HepG2 (cell line): ENCODE results near the gene TBC1D16. TPM values are rescaled to one million over a fixed set of nuclear protein-coding genes. Genes with fewer than 3 reads are reported as not detected.

ENCODE experiments used
- ATF6 ChIP-seq: sonication (generic); formaldehyde crosslinking; conservative IDR thresholded peaks from 2 replicates; pipeline ENCODE4 v1.4.0; 2020; ENCODE audit warnings: missing genetic modification reagents
- BCL3 ChIP-seq: sonication (generic); formaldehyde crosslinking; IDR thresholded peaks from 2 replicates; pipeline ENCODE4 v1.5.1; 2020; ENCODE audit warnings: mild to moderate bottlenecking, missing genetic modification reagents, moderate library complexity
- BORCS8-MEF2B ChIP-seq: sonication (generic); formaldehyde crosslinking; IDR thresholded peaks from 2 replicates; pipeline ENCODE4 v1.8.0; 2022; ENCODE audit warnings: mild to moderate bottlenecking, missing genetic modification reagents
- EZH2 ChIP-seq: conservative IDR thresholded peaks from 2 replicates; pipeline ENCODE4 v1.6.1; 2012; ENCODE audit warnings: mild to moderate bottlenecking, low read depth, low read length, moderate library complexity
- GZF1 ChIP-seq: sonication (generic); formaldehyde crosslinking; IDR thresholded peaks from 2 replicates; pipeline ENCODE4 v1.5.1; 2020; ENCODE audit warnings: mild to moderate bottlenecking, missing genetic modification reagents
- HNRNPK ChIP-seq: fragments of 200-400 bp; formaldehyde crosslinking; IDR thresholded peaks from 2 replicates; pipeline ENCODE4 v1.6.1; 2018; ENCODE audit warnings: low read length, low read depth, moderate library complexity, mild to moderate bottlenecking; ENCODE audit not compliant: poor library complexity, severe bottlenecking
- KLF9 ChIP-seq: IDR thresholded peaks from 2 replicates; pipeline ENCODE4 v1.6.1; 2016; ENCODE audit warnings: low read depth
- POLR2AphosphoS2 ChIP-seq: IDR thresholded peaks from 2 replicates; pipeline ENCODE4 v1.6.1; 2011; ENCODE audit warnings: low read depth, low read length, improper control_type of control experiment
- POLR2G ChIP-seq: fragments of 200-400 bp; formaldehyde crosslinking; IDR thresholded peaks from 2 replicates; pipeline ENCODE4 v1.6.1; 2018; ENCODE audit warnings: mild to moderate bottlenecking, low read depth, low read length, moderate library complexity
- SNAI1 ChIP-seq: sonication (generic); formaldehyde crosslinking; IDR thresholded peaks from 2 replicates; pipeline ENCODE4 v1.5.0; 2020; ENCODE audit warnings: mild to moderate bottlenecking, missing genetic modification reagents, borderline replicate concordance
- SOX13 ChIP-seq, 3 experiments: fragments of 450-650 bp in 1 of 3; sonication (generic) in 1 of 3; formaldehyde crosslinking in 1 of 3; IDR thresholded peaks in 2 of 3; conservative IDR thresholded peaks in 1 of 3; 2 replicates each; pipeline versions ENCODE4 v1.5.0 to v1.6.1; 2016 to 2020; ENCODE audit warnings: antibody characterized with exemption in 1 of 3, mild to moderate bottlenecking in 1 of 3, missing compliant biosample characterization in 1 of 3, missing genetic modification reagents in 1 of 3, moderate library complexity in 1 of 3
- TBL1XR1 ChIP-seq: fragments of 150-350 bp; IDR thresholded peaks from 2 replicates; pipeline ENCODE4 v1.6.1; 2014; ENCODE audit warnings: borderline replicate concordance, low read length; ENCODE audit not compliant: partially characterized antibody
- TP53 ChIP-seq: sonication (generic); formaldehyde crosslinking; conservative IDR thresholded peaks from 2 replicates; pipeline ENCODE4 v1.4.0; 2020; ENCODE audit warnings: missing genetic modification reagents
- ZFP37 ChIP-seq: sonication (generic); formaldehyde crosslinking; IDR thresholded peaks from 2 replicates; pipeline ENCODE4 v1.4.0; 2020; ENCODE audit warnings: missing genetic modification reagents, borderline replicate concordance
- ZNF101 ChIP-seq: sonication (generic); formaldehyde crosslinking; IDR thresholded peaks from 2 replicates; pipeline ENCODE4 v1.4.0; 2020; ENCODE audit warnings: mild to moderate bottlenecking, low read depth, missing genetic modification reagents, borderline replicate concordance
- ZNF207 ChIP-seq: fragments of 450-650 bp; IDR thresholded peaks from 2 replicates; pipeline ENCODE4 v1.6.1; 2016; ENCODE audit warnings: antibody characterized with exemption, borderline replicate concordance
- ZNF431 ChIP-seq: sonication (generic); formaldehyde crosslinking; IDR thresholded peaks from 2 replicates; pipeline ENCODE4 v1.9.0; 2022; ENCODE audit warnings: missing genetic modification reagents, low read depth, mild to moderate bottlenecking, borderline replicate concordance
- ZNF773 ChIP-seq: sonication (generic); formaldehyde crosslinking; IDR thresholded peaks from 2 replicates; pipeline ENCODE4 v1.4.0; 2020; ENCODE audit warnings: missing genetic modification reagents, borderline replicate concordance
- polyA plus RNA-seq, 8 experiments: library from polyadenylated mRNA; depleted of rRNA in 3 of 8; stranded (reverse) in 7 of 8; unstranded in 1 of 8; fragments of >200 nt; fragmentation: Illumina TruSeq in 4 of 8; extraction: Trizol in 4 of 8; gene quantifications; 2 replicates each; pipeline versions ENCODE4 v1.2.1 to v1.2.3, GENCODE V29; 2011 to 2016; ENCODE audit warnings: low read depth in 4 of 8, missing spikeins in 1 of 8, mixed read lengths in 1 of 8; ENCODE audit not compliant: insufficient read depth in 1 of 8
- total RNA-seq, 5 experiments: library from RNA; depleted of rRNA; stranded (reverse); fragments of >200 nt; fragmentation: Illumina TruSeq; extraction: Trizol; gene quantifications; 2 replicates each; pipeline ENCODE4 v1.2.3, GENCODE V29; 2016; ENCODE audit warnings: low read depth in 1 of 5
- TF ChIP-seq, protein P1 (sequence below): fragments of 450-650 bp; IDR thresholded peaks from 2 replicates; pipeline ENCODE4 v1.6.1; 2017
- TF ChIP-seq, protein P2 (sequence below): sonication (generic); formaldehyde crosslinking; IDR thresholded peaks from 2 replicates; pipeline ENCODE4 v1.4.0; 2020; ENCODE audit warnings: missing genetic modification reagents, borderline replicate concordance
- TF ChIP-seq, protein P3 (sequence below): IDR thresholded peaks from 2 replicates; pipeline ENCODE4 v1.6.1; 2012; ENCODE audit warnings: low read depth, low read length, improper control_type of control experiment

The TBC1D16 gene
- total and polyA plus RNA-seq, 2 of the 13 experiments (the other 11 are each of a cell fraction or from before 2014, with no cell fraction given): 14.9 to 24.9 TPM

- no peak for TF ChIP-seq ZNF101 (CRISPR knock-in tag)
- no peak for TF ChIP-seq TBL1XR1
- no peak for TF ChIP-seq ATF6 (CRISPR knock-in tag)
- TF ChIP-seq KLF9 (CRISPR knock-in tag): no peak
- no peak for TF ChIP-seq HNRNPK
- TF ChIP-seq POLR2G: no peak
- no peak for TF ChIP-seq BCL3 (CRISPR knock-in tag)
- no peak for TF ChIP-seq GZF1 (CRISPR knock-in tag)
- TF ChIP-seq ZNF773: no peak
- TF ChIP-seq, protein P1, sequence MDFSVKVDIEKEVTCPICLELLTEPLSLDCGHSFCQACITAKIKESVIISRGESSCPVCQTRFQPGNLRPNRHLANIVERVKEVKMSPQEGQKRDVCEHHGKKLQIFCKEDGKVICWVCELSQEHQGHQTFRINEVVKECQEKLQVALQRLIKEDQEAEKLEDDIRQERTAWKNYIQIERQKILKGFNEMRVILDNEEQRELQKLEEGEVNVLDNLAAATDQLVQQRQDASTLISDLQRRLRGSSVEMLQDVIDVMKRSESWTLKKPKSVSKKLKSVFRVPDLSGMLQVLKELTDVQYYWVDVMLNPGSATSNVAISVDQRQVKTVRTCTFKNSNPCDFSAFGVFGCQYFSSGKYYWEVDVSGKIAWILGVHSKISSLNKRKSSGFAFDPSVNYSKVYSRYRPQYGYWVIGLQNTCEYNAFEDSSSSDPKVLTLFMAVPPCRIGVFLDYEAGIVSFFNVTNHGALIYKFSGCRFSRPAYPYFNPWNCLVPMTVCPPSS: no peak
- no peak for TF ChIP-seq BORCS8-MEF2B (CRISPR knock-in tag)
- TF ChIP-seq EZH2: no peak
- TF ChIP-seq POLR2AphosphoS2: no peak
- no peak for TF ChIP-seq ZNF207
- TF ChIP-seq SOX13 (IDR thresholded peaks at IDR 0.05): no peak
- peak in 1 of 2 experiments; percentile 42; a peak in 1 of 4 replicates for TF ChIP-seq SOX13 (CRISPR knock-in tag; conservative IDR thresholded peaks at IDR 0.05 in 1 of 2, IDR thresholded peaks at IDR 0.05 in 1 of 2)
- TF ChIP-seq, protein P2, sequence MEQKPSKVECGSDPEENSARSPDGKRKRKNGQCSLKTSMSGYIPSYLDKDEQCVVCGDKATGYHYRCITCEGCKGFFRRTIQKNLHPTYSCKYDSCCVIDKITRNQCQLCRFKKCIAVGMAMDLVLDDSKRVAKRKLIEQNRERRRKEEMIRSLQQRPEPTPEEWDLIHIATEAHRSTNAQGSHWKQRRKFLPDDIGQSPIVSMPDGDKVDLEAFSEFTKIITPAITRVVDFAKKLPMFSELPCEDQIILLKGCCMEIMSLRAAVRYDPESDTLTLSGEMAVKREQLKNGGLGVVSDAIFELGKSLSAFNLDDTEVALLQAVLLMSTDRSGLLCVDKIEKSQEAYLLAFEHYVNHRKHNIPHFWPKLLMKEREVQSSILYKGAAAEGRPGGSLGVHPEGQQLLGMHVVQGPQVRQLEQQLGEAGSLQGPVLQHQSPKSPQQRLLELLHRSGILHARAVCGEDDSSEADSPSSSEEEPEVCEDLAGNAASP (CRISPR knock-in tag): no peak
- no peak for TF ChIP-seq ZNF431
- TF ChIP-seq ZFP37 (CRISPR knock-in tag): no peak
- no peak for TF ChIP-seq TP53 (CRISPR knock-in tag)
- TF ChIP-seq SNAI1 (CRISPR knock-in tag): 0 out of 2 replicates have a peak, but pooled peaks have one; percentile 46
- TF ChIP-seq, protein P3, sequence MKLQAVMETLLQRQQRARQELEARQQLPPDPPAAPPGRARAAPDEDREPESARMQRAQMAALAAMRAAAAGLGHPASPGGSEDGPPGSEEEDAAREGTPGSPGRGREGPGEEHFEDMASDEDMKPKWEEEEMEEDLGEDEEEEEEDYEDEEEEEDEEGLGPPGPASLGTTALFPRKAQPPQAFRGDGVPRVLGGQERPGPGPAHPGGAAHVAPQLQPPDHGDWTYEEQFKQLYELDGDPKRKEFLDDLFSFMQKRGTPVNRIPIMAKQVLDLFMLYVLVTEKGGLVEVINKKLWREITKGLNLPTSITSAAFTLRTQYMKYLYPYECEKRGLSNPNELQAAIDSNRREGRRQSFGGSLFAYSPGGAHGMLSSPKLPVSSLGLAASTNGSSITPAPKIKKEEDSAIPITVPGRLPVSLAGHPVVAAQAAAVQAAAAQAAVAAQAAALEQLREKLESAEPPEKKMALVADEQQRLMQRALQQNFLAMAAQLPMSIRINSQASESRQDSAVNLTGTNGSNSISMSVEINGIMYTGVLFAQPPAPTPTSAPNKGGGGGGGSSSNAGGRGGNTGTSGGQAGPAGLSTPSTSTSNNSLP: no peak
These were observed 48.3 kb downstream of the TBC1D16 start (continued) for GRCh38 chr17:79987187-79987934.
